GM12873 (cell line): Measurements from ENCODE around the gene F10.

ENCODE experiments used
- TF ChIP-seq, protein P1 (sequence below): IDR thresholded peaks from 2 replicates; pipeline ENCODE4 v1.5.1; 2012; ENCODE audit warnings: low read depth, mild to moderate bottlenecking, moderate library complexity, low read length, control low read depth; ENCODE audit not compliant: insufficient read depth; ENCODE audit errors: missing control alignments

F10 gene

DNA sequence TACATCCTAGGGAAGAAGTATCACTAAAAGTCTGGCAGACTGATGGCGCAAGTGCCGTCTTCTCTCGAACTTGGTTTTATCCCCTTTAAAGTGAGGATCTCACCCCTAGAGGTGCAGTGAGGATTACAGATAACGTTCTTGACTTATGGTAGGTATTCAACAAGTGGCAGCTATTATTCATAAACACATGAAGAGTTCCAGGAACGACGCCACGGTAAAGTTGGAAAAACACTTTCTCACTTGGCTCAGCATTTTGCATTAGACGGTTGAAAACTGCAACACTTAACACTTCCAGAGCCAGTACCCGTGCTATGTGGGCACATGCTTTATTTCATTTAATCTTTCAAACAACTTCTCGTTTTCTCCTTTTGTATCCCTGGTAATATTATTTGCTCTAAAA lies 44.6 kb downstream of the F10 start:
- TF ChIP-seq, protein P1, sequence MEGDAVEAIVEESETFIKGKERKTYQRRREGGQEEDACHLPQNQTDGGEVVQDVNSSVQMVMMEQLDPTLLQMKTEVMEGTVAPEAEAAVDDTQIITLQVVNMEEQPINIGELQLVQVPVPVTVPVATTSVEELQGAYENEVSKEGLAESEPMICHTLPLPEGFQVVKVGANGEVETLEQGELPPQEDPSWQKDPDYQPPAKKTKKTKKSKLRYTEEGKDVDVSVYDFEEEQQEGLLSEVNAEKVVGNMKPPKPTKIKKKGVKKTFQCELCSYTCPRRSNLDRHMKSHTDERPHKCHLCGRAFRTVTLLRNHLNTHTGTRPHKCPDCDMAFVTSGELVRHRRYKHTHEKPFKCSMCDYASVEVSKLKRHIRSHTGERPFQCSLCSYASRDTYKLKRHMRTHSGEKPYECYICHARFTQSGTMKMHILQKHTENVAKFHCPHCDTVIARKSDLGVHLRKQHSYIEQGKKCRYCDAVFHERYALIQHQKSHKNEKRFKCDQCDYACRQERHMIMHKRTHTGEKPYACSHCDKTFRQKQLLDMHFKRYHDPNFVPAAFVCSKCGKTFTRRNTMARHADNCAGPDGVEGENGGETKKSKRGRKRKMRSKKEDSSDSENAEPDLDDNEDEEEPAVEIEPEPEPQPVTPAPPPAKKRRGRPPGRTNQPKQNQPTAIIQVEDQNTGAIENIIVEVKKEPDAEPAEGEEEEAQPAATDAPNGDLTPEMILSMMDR = no peak

DNA sequence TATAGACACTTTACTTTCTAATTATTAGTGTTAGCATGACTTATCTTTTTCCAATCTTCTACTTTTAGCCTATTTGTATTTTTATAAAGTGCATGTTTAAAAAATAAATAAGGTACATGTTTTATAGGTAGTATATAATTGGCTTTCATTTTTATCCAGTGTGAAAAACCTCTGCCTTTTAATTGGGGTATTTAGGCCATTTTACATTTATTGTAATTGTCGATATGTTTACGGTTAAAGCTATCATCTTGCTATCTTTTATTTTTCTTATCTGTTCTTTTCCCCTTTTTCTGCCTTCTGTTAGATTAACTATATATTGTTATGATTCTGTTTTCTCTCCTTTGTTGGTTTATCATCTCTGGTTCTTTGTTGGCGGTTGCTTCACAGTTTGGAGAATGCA lies 45.0 kb downstream of the F10 start:
- TF ChIP-seq, protein P1 = no peak

DNA sequence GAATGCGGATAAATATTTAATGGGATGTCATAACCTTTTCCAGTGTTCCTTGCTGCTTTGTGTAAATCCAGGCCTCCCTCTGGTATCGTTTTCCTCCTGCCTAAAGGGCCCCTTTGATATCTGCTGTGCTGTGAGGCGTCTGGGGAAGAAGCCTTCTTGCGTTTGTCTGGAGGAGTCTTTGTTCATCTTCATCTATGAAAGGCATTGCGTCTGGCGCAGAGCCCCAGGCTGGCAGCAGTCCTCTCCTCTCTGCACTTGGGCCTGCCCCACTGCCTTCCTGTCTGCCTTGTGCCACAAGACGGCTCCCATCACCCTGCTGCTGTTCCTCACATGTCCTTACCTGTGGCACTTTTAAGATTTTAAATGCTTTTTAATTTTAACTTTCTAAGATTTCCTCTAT lies 45.6 kb downstream of the F10 start:
- TF ChIP-seq, protein P1 = no peak

DNA sequence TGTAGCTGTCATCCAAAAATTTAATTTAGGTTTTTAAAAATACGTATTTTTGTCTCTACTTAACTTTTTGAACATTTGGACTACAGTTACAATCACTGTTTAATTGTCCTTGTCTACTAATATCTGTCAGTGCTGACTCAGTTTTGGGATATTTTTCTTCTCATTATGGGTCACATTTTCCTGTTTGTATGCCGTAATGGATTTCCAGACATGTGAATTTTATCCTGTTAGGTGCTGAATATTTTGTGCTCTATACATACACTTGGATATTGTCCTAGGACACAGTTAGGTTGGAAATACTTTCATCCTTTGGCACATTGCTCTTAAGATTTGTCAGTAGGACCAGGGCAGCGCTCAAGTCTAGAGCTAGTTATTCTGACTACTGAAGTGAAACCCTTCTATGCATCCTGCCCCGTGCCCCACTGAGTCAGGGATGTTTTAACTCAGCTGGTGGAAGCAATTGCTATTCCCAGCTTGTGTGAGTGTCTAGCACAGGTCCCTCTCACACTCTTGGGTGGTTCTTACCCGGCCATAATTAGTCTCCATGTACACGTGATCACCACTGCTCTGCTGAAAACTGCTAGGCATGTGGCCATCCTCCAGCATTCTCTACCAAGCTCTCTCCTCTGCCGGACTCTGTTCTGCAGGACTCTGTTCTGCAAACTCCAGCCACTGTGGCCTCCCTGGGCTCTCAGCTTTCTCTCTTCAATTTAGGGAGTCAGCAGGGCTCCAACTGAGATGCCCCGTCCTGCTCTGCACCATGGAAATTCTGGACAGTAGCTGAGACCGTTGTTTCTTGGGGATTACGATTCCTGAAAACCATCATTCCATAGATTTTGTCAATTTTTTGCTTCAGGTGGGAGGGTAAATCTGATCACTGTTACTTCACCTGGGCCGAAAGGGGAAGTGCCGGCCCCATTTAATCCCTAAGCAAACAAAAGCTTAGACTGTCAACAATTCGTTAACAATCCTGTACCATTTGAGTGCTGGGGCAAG lies 47.0 kb downstream of the F10 start:
- TF ChIP-seq, protein P1 = no peak

DNA sequence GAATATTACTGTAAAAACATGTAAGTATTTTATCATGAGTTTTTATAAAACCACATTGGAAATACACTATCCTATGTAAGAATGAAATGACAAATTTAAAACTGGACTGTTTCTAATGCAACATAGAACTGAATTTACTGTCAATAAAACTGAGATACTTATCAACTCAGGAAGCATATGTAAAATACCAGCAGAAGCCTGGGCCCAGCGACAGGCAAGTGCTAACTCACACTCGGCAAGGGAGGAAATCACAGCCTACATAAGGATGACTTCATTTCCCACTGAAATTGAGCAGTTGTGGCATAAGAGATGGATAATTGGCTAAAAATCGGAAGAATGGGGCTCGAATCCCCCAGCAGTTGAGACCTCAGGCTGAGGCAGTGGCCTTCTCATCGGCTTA lies 47.9 kb downstream of the F10 start:
- TF ChIP-seq, protein P1 = no peak

DNA sequence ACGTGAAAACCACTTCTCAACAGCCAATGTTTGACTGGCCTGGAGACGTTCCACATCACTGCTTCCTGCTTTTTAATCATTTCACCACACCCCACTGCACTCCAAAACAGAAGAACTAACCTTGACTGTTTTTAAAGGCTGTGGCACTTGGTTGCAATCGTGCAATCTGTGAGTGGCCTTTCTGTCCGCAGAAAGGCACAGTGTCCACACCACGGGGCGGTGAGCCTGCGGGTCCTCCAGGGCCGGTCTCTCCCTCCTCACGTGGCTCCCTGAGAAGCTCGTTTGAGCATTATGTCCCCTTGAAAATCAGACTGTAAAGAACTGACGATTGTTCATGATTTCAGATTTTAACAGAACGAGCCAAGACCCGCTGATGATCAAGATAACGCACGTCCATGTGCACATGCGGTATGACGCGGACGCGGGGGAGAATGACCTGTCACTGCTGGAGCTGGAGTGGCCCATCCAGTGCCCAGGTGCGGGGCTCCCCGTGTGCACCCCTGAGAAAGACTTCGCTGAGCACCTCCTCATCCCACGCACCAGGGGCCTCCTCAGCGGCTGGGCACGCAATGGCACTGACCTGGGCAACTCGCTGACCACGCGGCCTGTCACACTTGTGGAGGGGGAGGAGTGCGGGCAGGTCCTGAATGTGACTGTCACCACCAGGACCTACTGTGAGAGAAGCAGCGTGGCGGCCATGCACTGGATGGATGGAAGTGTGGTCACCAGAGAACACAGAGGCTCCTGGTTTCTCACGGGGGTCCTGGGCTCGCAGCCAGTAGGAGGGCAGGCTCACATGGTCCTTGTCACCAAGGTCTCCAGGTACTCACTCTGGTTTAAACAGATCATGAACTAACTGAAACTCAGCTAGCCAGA lies 48.9 kb downstream of the F10 start:
- TF ChIP-seq, protein P1 = no peak

DNA sequence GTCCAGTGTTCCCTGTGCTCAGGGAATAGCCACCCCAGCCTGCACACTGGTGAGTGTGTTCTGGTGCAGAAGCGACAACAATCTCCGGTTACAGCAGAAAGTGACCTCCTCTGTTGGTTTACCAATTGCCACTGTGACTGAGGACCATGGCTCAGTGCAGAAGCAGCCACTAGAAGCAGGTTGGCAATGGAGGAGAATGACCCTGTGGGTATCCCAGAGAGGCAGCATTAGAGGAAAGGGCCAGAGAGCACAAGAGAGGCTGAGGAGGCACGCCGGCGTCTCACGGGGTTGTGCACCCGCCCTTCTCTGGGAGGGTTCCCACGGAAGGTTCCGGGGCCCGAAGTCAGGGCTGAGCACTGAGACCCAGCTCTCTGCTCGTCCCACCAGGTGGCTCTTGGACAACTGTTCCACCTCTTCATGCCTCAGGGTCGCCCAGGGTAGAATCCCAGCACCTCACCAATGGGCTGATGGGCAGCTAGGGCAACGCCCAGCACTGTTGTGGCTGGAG lies 49.9 kb downstream of the F10 start:
- TF ChIP-seq, protein P1 = no peak
